Choroid plexus epithelial cell (primary cell): ENCODE measurements around the gene PCDHGC4.

ENCODE experiments used
- DNase-seq: peaks from one replicate; pipeline ENCODE4 v3.0.0-alpha.2; 2010; ENCODE audit warnings: low read depth
- H3K4me3 ChIP-seq: 2 replicates; pipeline ENCODE4 v1.5.1; 2011; ENCODE audit warnings: low read depth, mild to moderate bottlenecking, control low read depth, low read length, moderate library complexity
- CTCF ChIP-seq: conservative IDR thresholded peaks from 2 replicates; pipeline ENCODE4 v1.5.1; 2011; ENCODE audit warnings: low read depth, mild to moderate bottlenecking, control low read depth, inconsistent platforms, low read length, moderate library complexity

The PCDHGC4 gene

DNA sequence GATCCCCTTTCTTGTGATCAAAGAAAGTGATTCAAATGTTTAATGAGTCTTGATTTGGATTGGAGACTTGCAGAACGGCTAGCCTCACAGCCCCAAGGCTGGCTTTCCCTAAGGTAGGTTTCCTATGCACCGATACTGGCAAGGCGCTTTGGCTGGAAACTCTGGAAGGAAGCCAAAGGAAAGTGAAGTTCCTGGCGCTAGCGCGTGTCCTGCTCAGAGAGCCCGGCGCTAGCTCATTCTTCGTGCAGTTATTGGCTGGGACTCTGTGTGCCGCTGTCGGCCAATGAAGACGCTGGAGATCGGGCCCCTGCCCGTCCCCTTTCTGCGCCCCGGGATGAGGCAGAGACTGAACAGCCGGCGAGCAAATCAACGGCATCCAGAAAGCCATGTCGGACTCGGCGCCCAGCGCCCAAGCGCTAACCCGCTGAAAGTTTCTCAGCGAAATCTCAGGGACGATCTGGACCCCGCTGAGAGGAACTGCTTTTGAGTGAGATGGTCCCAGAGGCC is 9.2 kb upstream of the PCDHGC4 start, which contains the start of gene PCDHGC3:
PCDHGC3 (plus strand) TSS at position 342 of the 507 bp plus-strand sequence; CDS start at position 493, 151 bp downstream.
- peak; percentile 97 for DNase-seq
- H3K4me3 ChIP-seq = peak within 1 kb of the TSS; percentile 80
- TF ChIP-seq CTCF = peak; percentile 39

- DNase-seq = peak; percentile 84
- peak overlapping the region; percentile 80 for H3K4me3 ChIP-seq
- no peak for TF ChIP-seq CTCF
Measured at GRCh38 chr5:141476132-141476911, 8.5 kb upstream of the PCDHGC4 start.

GRCh38 chr5:141477044-141477575 is 7.7 kb upstream of the PCDHGC4 start:
- TF ChIP-seq CTCF = no peak
- peak overlapping the region; percentile 80 for H3K4me3 ChIP-seq
- no peak for DNase-seq

DNA sequence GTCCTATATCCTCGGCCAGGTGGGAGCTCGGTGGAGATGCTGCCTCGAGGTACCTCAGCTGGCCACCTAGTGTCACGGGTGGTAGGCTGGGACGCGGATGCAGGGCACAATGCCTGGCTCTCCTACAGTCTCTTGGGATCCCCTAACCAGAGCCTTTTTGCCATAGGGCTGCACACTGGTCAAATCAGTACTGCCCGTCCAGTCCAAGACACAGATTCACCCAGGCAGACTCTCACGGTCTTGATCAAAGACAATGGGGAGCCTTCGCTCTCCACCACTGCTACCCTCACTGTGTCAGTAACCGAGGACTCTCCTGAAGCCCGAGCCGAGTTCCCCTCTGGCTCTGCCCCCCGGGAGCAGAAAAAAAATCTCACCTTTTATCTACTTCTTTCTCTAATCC is 7.0 kb upstream of the PCDHGC4 start:
- DNase-seq = peak; percentile 28
- peak overlapping the region; percentile 80 for H3K4me3 ChIP-seq
- no peak for TF ChIP-seq CTCF

DNA sequence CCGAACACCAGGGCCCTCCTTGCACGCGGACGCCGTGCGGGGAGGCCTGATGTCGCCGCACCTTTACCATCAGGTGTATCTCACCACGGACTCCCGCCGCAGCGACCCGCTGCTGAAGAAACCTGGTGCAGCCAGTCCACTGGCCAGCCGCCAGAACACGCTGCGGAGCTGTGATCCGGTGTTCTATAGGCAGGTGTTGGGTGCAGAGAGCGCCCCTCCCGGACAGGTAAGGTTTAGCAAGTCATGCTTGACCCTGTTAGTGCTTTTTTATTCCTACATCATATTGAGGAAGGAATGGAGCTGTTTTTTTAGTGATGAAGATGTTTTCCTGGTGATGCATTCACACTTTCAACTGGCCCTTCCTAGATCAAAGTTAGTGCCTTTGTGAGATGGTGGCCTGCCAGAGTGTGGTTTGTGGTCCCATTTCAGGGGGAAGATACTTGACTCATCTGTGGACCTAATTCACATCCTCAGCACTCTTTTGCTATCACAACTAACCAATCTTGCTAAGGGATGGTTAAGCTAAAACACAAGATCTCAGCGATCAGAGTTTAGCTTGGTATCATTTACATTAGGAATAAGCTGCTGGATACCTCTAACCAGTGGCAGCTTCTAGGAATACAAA is 6.4 kb upstream of the PCDHGC4 start:
- H3K4me3 ChIP-seq = peak overlapping the region; percentile 80
- TF ChIP-seq CTCF = peak; percentile 29
- no peak for DNase-seq

GRCh38 chr5:141479776-141480175 is 5.1 kb upstream of the PCDHGC4 start:
- no peak overlapping the region for H3K4me3 ChIP-seq
- TF ChIP-seq CTCF = no peak
- DNase-seq = no peak
